NCI-H187 (cell line): ENCODE data around the gene SLC6A5.
"Not testable (repeated sequence)": the region's sequence is repeated elsewhere in the genome, so short reads cannot be mapped to it uniquely, and the experiment has no call there.

Experiments
- DNase-seq, 2 experiments: peaks; one replicate each; lab custom pipeline; 2025; lab: John Stamatoyannopoulos, UW

SLC6A5 gene

DNA sequence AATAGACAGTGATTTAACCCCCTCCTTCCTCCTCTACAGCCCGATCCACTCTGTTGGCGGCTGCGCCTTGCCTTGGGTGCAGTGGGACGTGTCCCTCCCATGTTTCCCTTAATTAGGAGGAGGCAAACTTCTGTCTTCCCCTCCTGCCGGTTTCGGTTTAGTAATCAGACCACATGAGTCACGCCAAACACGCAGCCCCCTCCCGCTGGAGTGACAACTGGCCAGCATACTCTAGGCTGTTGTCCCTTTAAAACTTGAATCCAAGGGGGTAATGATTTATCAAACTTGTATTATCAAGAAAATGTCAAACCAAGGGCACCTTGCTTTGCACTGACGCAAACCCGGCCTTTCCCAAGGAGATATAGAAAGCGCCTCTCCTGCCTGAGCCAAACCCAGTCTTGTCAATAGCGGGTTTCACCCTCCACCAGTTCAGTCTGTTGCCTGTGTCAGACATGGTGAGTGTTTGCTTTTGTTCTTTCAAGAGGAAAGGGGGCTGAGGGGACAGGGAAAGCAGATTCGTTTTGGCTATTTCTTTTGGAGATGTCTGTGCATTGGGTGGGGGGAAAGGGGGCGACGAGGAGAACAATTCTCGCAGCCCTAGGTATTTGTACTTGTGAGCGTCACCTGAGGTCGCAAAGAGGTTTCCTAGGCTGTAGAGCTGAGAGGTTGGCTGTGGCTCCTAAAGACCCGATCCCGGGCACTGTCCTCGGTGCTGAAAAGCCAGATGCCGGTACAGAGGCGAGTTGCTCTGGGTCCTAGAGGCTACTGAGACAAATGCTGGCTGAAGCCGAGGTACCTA lies at the start of gene SLC6A5:
Gene SLC6A5 (plus strand): TSS at position 388 of the 799 bp plus-strand sequence. CDS start 65 bp downstream, at position 453.
- no peak for DNase-seq

DNA sequence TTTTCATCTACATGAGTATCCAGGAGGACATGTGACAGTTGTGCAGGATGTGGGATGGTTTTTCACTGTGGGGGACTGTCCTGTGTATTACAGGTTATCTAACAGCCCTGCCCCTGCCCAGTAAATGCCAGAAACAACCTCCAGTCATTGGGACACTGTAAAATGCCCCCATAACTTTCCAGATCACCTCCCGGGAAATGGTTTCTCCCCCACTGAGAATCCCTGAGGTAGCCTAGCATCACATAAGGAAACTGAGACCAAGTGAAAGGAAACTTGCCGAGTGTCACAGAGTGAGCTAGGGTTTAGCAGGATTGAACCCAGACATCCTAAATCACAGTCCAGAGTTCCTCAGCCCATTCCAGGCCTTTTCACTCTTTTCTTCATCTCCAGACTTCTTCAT lies 48.3 kb upstream of the SLC6A5 start:
- no peak for DNase-seq

DNA sequence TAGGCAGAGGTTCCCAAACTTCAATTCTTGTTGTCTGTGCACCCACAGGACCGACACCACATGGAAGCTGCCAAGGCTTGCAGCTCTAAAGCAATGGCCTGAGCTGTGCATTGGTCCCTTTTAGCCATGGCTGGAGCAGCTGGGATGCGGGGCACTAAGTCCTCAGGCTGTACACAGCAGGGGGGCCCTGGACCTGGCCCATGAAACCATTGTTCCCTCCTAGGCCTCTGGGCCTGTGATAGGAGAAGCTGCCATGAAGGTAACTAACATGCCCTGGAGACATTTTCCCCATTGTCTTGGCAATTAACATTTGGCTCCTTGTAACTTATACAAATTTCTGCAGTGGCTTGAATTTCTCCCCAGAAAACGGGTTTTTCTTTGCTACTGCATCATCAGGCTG lies 43.6 kb upstream of the SLC6A5 start:
- no peak for DNase-seq

DNA sequence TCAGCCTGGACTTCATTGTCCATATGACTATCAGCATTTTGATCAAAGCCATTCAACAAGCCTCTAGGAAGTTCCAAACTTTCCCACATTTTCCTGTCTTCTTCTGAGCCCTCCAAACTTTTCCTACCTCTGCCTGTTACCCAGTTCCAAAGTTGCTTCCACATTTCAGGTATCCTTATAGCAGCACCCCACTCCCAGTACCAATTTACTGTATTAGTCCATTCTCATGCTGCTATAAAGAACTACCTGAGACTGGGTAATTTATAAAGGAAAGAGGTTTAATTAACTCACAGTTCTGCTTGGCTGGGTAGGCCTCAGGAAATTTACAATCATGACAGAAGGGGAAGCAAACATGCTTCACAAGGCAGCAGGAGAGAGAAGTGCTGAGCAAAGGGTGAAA lies 43.0 kb upstream of the SLC6A5 start:
- not testable (repeated sequence) for DNase-seq

DNA sequence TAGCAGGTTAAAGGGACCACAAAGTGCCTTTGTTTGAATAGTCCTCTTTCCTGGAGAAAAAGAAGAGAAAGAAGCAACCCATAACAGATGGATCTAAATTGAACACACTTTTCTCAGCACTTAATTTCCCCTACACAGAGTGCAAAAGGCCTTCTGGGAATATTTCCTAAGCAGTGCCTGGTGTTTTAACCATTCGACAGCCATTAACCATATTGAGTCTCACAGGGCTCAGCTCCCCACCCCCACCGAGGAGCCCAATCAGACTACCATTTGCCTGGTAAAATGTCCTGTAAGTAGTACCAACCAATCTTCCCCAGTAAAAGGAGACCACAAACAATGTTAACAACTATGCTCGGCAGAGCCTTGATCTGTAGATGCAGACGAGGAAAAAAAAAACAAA lies 40.7 kb upstream of the SLC6A5 start:
- no peak for DNase-seq

DNA sequence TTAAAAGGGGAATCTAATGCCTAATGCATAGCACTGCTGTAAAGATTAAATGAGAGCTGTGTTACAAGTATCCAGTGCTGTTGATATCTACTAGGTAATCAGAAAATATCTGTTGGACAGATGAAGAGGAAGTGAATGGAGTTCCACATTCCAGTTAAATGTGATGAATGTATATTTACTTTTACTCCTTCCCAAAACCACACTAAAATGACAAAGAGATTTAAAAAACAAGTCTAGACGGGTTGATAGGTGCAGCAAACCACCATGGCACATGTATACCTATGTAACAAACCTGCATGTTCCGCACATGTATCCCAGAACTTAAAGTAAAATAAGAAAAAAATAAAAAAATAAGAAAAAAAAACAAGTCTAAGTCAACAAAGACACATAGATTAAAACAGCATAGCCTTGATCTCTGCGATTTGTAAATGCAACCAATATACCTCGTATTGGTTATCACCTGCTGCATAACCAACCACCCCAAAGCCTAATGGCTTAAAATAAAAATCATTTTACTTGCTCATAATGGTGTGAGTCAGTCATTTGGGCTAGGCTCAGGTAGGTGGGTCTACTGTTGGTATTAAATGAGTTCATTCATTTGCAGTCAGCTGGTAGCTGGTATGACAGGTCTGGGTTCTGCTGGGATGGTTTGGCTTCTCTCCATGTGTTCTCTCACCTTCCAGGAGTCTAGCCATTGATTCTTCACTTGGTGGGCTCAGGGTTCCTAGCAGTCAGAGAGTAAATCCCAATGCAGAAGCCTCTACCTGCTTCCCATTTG lies 39.7 kb upstream of the SLC6A5 start:
- no peak for DNase-seq

DNA sequence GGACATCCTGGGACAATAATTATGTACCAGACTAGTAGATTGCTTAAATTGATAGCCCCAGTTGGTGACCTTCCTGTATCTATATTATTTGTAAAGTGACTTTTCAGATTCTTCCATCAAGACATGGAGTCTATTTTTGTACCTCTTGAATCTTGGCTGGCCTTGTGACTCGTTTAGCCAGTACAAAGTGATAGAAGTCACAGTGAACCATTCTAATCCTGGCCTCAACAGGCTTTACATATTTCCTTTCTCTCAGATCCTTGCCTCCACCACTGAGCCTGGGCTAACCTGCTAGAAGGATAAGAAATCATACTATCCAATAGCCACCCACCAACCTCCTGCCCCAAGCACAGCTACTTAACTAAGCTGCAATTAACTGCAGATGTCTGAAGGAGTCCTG lies 37.5 kb upstream of the SLC6A5 start:
- DNase-seq = no peak

DNA sequence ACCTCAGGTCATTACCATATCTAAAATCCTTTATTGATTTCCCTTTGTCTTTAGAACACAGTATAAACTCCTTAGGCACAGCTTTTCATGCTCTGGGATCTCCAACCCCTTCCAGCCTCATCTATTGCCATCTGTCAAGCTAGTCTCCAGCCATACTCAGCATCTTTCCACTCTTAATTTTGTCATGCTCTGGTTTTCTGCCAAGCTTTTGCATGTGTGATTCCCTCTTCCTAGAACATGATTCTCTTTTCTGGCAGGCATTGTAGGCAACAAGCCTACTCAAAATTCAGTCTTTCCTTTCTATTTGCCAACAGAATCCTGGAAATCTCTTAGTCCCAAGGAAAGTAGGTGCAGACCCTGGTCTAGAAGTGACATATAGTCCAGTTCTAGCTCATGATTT lies 35.5 kb upstream of the SLC6A5 start:
- no peak for DNase-seq

DNA sequence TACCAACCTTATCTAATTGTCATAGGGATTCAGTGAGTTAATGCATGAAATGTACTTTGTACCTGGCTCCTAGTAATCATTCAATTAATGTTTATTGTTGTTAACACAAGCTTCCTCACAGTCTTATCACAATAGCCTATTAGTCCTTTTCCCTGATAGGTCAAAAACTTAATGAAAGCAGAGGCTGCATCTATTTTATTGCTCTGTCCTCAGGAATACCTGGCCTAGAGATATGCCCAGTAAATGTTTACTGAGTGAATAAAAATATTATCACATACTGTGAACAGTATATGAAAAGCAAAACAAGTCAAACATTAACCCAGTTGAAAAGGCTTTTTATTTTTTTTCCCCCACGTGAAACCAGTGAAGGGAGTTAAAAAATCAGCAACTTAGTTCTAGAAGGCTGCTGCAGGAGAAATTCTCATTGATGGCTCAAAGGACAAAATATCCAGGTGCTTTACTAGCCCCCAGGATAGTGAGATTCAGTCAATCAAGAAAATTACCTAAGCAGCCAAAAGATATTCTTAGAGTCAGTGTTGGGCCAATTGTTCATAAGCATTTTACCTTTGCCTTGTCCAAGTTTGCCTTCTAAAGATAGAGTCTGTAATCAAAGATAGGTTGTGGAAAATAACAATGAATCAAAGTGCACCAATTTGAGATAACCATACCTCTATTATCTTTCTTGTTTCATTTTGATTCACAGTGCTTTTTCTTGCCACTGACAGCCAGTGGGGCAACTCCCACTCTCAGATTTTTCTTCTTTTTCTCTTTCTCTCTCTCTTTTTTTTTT lies 34.4 kb upstream of the SLC6A5 start:
- DNase-seq = no peak

DNA sequence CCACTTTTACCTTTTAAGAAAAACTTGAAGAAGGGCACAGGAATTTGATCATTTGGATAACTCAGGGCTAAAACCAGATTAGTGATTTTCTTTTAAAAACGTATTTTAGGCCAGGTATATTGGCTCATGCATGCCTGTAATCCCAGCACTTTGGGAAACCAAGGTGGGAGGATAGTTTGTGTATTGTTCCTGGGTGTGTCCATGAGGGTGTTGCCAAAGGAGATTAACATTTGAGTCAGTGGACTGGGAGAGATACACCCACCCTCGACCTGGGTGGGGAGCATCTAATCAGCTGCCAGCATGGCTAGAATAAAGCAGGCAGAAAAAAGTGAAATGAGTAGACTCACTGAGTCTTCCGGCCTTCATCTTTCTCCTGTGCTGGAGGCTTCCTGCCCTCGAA lies 33.3 kb upstream of the SLC6A5 start:
- DNase-seq = not testable (repeated sequence)

DNA sequence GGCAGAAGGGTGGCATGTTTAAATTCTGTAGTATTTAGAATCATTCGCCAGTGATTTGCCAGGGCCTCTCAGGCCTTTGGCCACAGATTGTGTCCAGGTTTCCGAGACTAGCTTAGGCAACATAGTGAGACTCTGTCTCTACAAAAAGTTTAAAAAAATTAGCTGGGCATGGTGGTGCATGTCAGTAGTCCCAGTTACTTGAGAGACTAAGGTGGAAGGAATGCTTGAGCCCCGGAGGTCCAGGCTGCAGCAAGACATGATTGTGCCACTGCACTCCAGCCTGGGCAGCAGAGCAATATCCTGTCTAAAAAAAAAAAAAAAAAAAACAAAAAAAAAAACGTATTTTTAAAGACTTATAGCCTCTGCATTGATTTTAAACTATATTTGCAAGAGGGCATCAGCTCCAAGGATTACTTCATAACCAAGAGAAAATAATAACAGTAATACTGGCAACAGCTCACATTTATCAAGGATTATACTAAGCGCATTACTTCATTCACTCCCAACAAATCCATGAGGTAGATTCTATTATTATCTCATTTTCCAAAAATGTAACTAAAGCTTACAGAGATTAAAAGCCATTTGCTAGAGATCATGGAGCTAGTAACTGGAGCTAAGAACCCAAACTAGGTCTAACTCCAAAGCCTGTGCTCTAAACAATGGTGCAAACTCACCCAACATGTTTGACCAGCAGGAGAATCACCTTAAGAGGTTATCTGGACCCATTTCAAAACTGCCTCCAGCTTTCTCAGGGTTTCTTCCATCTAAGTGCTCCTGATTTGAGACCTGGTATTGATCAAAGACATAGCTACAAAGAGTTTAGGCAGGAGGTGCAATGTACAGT lies 32.6 kb upstream of the SLC6A5 start:
- DNase-seq = no peak

DNA sequence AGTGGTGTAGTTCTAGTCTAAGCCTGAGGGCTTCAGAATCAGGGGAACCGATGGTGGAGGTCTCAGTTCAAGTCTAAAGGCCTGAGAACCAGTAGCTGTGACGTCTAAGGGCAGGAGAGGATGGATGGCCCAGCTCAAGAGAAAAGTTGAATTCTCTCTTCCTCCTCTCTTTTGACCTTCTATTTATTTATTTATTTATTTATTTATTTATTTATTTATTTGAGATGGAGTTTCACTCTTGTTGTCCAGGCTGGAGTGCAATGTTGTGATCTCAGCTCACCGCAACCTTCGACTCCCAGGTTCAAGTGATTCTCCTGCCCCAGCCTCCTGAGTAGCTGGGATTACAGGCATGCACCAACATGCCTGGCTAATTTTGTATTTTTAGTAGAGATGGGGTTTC lies 19.7 kb upstream of the SLC6A5 start:
- DNase-seq = not testable (repeated sequence)

DNA sequence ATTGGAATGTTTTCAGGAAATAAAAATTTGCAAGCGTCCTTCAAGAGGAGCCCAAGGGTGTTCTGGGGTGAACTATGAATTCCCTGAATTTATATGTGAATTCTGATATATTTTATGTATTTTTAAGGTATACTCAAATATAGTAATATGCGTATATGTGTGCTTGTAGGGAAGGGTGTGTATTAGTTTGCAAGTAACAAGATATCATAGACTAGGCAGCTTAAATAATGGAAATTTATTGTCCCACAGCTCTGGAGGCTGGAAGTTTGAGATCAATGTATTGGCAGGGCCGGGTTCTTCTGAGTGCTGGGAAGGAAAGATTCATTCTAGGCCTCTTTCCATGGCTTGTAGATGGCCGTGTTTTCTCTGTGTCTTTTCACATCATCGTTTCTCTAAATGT lies 16.2 kb upstream of the SLC6A5 start:
- DNase-seq = no peak

DNA sequence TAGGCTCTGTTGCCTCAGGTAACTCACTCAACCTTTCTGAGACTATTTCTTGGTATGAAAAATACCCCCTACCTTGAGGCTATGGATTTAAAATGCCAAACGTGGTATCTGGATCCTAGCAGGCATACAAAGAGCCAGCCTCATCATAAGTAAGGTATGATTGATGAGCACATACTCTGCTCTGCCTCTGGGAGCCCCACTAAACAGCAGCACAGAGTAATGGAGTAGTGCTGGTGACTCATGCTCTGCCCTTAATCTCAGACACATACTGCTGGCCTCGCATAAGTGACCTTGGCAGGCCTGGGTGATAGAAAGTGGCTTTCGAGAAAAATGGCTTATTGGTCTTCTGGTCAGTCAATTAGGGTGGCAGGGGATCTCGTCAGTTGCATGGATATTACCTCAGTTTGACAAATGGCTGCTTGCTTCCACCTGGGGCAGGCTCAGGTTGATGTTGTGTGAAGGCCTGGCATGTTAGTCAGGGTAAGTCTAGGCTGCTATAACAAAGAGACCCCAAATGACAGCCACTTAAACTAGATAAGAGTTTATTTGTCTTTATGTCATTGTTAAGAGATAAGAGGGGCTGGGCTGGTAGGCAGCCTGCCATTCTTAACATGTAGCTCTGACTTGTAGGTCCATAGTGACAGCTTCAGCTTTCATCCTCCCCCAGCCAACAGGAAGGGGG lies 15.2 kb upstream of the SLC6A5 start:
- DNase-seq = no peak

DNA sequence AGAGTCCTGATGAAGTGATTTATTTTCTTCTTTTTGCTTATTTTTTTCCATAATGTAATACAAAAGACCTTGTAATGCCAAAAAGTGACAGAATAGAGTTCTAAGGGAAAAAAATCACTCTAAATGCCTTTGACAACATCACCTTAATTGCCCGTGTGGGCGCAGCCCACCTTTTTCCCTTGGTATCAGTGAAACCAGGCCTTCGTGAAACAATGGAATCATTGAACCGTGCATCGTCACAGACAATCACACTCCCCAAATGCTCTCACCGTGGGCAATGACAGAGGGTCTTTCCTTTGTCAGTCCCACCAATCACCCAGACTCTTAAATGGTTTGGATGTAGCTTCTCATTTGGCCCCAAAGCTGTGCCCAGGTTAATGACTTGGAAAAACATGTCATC lies 9.6 kb upstream of the SLC6A5 start:
- no peak for DNase-seq

DNA sequence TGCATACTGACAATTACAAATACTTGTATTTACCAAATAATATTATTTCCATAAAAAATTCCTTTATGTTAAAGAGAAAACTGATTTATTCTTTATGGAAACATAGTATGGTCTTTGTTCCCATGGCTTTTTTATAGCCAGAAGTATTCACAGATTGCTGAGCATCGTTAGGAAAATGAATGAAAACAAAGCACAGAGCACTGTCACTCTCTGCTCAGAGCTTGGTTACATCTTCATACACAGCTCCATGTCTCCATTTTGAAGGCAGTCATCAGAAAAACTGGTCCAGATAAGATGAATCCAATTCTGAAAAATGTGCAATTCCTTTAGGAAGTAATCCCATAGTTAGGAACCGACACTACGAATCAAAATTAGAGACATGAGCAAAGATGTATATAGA lies 9.0 kb upstream of the SLC6A5 start:
- no peak for DNase-seq

DNA sequence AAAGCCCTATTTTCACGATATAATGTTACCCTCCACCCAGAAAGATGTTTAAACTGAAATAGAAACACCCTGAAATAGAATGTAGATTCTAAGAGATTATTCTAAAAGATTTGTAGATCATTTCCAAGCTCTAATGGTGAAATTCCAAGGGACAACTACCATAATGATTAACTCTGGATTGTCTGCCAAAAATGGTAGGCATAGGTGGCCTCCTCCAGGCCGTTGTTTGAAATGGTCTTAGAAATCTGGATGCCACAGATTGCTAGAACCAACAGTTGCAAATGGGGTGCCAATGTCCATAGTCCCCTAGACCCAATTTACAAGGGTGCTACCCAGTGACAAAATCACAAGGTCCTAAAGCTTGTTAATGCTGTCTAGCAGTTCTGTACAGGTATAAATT lies 6.7 kb upstream of the SLC6A5 start:
- DNase-seq = no peak

DNA sequence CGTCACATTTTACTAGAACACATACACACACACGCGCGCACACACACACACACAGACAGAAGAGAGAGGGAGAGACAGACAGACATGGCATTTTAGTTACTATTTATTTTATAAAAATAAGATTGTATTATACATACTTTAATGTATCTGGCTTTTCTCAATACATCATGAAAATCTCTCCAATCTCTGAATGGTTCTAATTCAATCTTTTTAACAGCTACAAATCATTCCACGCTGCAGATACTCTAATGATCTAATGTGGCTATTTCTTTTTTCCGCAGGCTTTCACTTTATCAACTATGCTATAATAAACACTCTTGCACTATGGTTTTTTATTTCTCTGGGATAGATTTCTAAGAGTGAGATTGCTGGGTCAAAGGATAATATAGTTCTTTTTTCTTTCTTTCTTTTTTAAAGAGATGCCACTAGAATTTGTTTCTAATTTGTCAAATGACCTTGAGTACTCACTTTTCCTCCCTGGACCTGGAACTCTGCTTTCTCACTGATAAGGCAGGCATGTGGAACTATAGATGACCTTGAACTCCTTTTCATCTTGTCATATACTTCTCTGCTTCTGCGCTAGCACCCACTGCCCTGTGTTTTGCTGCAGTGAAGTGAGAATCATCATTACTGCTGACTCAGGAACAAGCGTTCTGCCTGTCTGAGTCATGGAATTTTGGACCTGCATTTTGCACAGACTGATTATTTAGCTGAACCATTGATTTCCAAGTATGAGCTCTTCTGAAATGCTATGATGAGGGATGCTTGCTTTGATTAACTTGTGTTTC lies 4.9 kb upstream of the SLC6A5 start:
- no peak for DNase-seq

DNA sequence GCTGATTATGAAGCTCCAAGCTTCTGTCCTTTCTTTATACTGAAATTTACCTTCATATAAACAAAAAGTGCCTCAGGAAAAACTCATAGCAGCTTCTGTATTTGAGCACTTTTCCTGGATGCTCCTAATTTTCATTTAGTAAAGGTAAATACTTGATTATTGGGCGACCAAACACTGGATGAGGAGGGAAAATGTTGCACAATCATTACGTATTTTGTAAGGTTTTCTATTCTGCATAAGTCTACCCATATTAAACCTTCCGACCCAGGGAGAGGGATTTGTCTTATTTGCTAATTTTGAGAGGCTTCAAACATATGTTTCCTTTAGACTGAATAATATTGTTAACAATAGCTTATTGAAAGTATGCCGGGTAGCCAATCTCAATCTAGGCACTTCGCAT lies 4.3 kb upstream of the SLC6A5 start:
- no peak for DNase-seq
